ENCODE results near the gene CCNY. TPM values are rescaled to one million over a fixed set of nuclear protein-coding genes. Genes with fewer than 3 reads are reported as not detected.

The CCNY gene
- total RNA-seq, 4 donors from 2014 or later: 22.4 to 35.1 (median 29.9) TPM

- H3K27ac ChIP-seq: no peak overlapping the region
- no peaks in the 10 kb centered on the region for H3K4me1 ChIP-seq
- DNase-seq (ENCODE audit: low spot score in 2 of 2): no peak
- 76% methylated on average over 8 of the region's 8 CpGs for WGBS
- H3K9me3 ChIP-seq: no peaks in the 10 kb centered on the region
- H3K27me3 ChIP-seq: no peaks in the 10 kb centered on the region
- H3K4me3 ChIP-seq: no peak overlapping the region
- no peak for TF ChIP-seq EP300 (IDR thresholded peaks at IDR 0.05)
- no peak for TF ChIP-seq POLR2A (IDR thresholded peaks at IDR 0.05)
- TF ChIP-seq, protein P1, sequence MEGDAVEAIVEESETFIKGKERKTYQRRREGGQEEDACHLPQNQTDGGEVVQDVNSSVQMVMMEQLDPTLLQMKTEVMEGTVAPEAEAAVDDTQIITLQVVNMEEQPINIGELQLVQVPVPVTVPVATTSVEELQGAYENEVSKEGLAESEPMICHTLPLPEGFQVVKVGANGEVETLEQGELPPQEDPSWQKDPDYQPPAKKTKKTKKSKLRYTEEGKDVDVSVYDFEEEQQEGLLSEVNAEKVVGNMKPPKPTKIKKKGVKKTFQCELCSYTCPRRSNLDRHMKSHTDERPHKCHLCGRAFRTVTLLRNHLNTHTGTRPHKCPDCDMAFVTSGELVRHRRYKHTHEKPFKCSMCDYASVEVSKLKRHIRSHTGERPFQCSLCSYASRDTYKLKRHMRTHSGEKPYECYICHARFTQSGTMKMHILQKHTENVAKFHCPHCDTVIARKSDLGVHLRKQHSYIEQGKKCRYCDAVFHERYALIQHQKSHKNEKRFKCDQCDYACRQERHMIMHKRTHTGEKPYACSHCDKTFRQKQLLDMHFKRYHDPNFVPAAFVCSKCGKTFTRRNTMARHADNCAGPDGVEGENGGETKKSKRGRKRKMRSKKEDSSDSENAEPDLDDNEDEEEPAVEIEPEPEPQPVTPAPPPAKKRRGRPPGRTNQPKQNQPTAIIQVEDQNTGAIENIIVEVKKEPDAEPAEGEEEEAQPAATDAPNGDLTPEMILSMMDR (IDR thresholded peaks at IDR 0.05): no peak
- TF ChIP-seq POLR2AphosphoS5 (IDR thresholded peaks at IDR 0.05): no peak
- H3K36me3 ChIP-seq: peaks cover 9% of the 10 kb centered on the region
Observed at GRCh38 chr10:35507519-35508109, 171.3 kb downstream of the CCNY start.

- Histone ChIP-seq H3K4me3 (no peak overlapping the region), H3K27me3 (no peaks in the 10 kb centered on the region), H3K4me1 (no peaks in the 10 kb centered on the region), H3K9me3 (no peaks in the 10 kb centered on the region), H3K36me3 (peaks cover 6% of the 10 kb centered on the region), H3K27ac (no peak overlapping the region)
- TF ChIP-seq POLR2AphosphoS5 (IDR thresholded peaks at IDR 0.05): no peak
- TF ChIP-seq, protein P1 (IDR thresholded peaks at IDR 0.05): no peak
- no peak for TF ChIP-seq POLR2A (IDR thresholded peaks at IDR 0.05)
- TF ChIP-seq EP300 (IDR thresholded peaks at IDR 0.05): no peak
- no peak for DNase-seq (ENCODE audit: low spot score in 2 of 2)
- 91% methylated on average over 1 of the region's 1 CpG for WGBS
Observed at GRCh38 chr10:35508647-35509046, 172.3 kb downstream of the CCNY start.

- no peaks in the 10 kb centered on the region for H3K4me1 ChIP-seq
- TF ChIP-seq EP300 (IDR thresholded peaks at IDR 0.05) (no peak), POLR2AphosphoS5 (IDR thresholded peaks at IDR 0.05) (no peak), POLR2A (IDR thresholded peaks at IDR 0.05) (no peak)
- TF ChIP-seq, protein P1 (IDR thresholded peaks at IDR 0.05): no peak
- WGBS: 95% methylated on average over 8 of the region's 8 CpGs
- H3K27me3 ChIP-seq: no peaks in the 10 kb centered on the region
- no peak for DNase-seq (ENCODE audit: low spot score in 2 of 2)
- H3K9me3 ChIP-seq: no peaks in the 10 kb centered on the region
- no peak overlapping the region for H3K27ac ChIP-seq
- no peak overlapping the region for H3K4me3 ChIP-seq
- peaks cover 6% of the 10 kb centered on the region for H3K36me3 ChIP-seq
Observed at GRCh38 chr10:35510891-35511290, 174.6 kb downstream of the CCNY start.

- H3K4me3 ChIP-seq: no peak overlapping the region
- no peaks in the 10 kb centered on the region for H3K27me3 ChIP-seq
- no peak for DNase-seq (ENCODE audit: low spot score in 2 of 2)
- no peak overlapping the region for H3K27ac ChIP-seq
- H3K36me3 ChIP-seq: peaks cover 6% of the 10 kb centered on the region
- TF ChIP-seq POLR2AphosphoS5 (IDR thresholded peaks at IDR 0.05): no peak
- TF ChIP-seq EP300 (IDR thresholded peaks at IDR 0.05): no peak
- no peak for TF ChIP-seq POLR2A (IDR thresholded peaks at IDR 0.05)
- TF ChIP-seq, protein P1 (IDR thresholded peaks at IDR 0.05): no peak
- H3K9me3 ChIP-seq: no peaks in the 10 kb centered on the region
- H3K4me1 ChIP-seq: no peaks in the 10 kb centered on the region
- 91% methylated on average over 8 of the region's 8 CpGs for WGBS
Observed at GRCh38 chr10:35511647-35512046, 175.3 kb downstream of the CCNY start.

- Histone ChIP-seq H3K4me3 (no peak overlapping the region), H3K9me3 (no peaks in the 10 kb centered on the region), H3K4me1 (peaks cover 3% of the 10 kb centered on the region), H3K36me3 (peaks cover 1% of the 10 kb centered on the region), H3K27me3 (no peaks in the 10 kb centered on the region), H3K27ac (no peak overlapping the region)
- no peak for DNase-seq (ENCODE audit: low spot score in 2 of 2)
- WGBS: 95% methylated on average over 2 of the region's 2 CpGs
- TF ChIP-seq POLR2A (IDR thresholded peaks at IDR 0.05): no peak
- no peak for TF ChIP-seq EP300 (IDR thresholded peaks at IDR 0.05)
- TF ChIP-seq POLR2AphosphoS5 (IDR thresholded peaks at IDR 0.05): no peak
- TF ChIP-seq, protein P1 (IDR thresholded peaks at IDR 0.05): no peak
Observed at GRCh38 chr10:35516102-35516670, 179.9 kb downstream of the CCNY start.

All from suprapubic skin (tissue), 4 donors.